ENCODE data around the gene TNNC1.

DNA sequence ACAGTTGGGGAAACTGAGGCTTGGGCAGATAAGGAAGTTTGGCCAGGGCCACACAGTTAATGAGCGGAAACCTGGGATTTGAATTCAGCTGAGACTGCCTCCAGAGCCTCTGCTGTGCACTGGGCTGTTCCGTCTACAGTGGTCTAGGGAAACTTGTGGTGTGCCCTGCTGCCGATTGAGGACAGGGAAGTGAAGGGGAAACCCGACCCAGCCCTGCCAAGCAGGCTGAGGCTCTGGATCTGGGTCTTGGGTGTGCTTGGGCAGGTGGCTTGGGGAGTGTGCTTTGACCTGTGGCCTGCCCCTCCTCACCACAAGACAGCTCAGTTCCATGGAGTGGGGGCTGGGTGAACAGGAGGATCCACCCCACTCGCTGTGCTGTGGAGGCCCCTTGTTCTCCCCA is 19.2 kb upstream of the TNNC1 start:
- TF ChIP-seq, protein P1, sequence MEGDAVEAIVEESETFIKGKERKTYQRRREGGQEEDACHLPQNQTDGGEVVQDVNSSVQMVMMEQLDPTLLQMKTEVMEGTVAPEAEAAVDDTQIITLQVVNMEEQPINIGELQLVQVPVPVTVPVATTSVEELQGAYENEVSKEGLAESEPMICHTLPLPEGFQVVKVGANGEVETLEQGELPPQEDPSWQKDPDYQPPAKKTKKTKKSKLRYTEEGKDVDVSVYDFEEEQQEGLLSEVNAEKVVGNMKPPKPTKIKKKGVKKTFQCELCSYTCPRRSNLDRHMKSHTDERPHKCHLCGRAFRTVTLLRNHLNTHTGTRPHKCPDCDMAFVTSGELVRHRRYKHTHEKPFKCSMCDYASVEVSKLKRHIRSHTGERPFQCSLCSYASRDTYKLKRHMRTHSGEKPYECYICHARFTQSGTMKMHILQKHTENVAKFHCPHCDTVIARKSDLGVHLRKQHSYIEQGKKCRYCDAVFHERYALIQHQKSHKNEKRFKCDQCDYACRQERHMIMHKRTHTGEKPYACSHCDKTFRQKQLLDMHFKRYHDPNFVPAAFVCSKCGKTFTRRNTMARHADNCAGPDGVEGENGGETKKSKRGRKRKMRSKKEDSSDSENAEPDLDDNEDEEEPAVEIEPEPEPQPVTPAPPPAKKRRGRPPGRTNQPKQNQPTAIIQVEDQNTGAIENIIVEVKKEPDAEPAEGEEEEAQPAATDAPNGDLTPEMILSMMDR (conservative IDR thresholded peaks at IDR 0.05 in 1 of 2, IDR thresholded peaks at IDR 0.05 in 1 of 2; ENCODE audit: low read depth in 1 of 2, low read length in 2 of 2): no peak
- no peak for TF ChIP-seq EZH2 (IDR thresholded peaks at IDR 0.05; ENCODE audit: low read length, missing control alignments)
